NCI-H748 treated with DMSO at 0.1 percent for 48 hours (cell line): ENCODE measurements around the gene PLCB4.

Source experiments
- DNase-seq: peaks from one replicate; lab custom pipeline; 2025; lab: John Stamatoyannopoulos, UW

The PLCB4 gene

DNA sequence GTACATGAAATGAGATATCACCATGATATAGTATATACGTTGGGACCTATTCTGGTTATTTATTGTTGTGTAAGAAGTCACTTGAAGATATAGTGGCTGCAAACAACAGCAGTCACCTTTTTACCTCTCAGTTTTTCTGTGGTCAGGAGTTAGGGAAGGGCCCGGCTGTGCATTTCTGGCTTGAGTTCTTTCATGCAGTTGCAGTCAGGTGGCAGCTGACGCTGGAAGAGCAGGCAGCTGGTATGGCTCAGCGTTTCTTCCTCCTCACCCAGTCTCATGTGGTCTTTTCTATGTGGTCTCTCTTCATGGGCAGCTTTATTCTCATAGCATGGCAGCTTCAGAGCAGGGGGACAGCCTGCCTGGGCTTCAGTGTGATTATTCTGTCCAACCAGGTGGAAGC, 154.4 kb downstream of the PLCB4 start:
- DNase-seq, result no peak

GRCh38 chr20:9225879-9226278, 157.0 kb downstream of the PLCB4 start:
- DNase-seq, result no peak

DNA sequence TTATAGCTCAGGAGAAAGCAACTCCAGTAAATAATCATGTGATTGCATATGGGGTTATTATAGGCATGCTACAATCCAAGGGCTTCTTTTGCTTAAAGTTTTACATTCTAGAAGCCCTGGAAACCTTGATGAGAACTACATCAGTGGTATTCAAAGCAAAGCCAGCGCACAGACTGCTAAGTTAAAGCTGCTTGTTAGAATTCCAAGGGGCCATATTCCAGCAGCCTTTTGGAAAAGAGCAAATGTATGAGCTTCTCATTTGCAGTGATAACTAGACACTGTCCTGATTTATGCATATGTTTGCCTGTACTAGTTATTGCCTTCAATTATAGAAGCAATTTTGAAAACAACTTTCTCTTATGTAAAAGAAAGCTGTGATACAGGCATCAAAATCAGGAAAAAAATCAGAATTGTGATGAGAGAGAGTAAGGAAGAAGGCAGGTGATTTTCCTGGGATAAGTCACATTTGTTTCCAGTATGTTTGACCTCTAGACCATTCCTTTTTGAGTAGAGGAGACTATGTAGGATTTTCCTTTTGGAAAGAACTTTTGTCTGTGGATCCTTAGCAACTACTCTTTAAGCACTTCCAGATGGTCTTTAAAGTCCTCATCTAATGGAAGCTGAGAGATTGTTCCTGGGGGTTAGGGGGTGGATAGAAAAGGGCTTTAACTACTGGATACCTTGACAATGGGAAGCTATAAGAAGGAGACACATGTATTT, 159.2 kb downstream of the PLCB4 start:
- DNase-seq, result no peak

GRCh38 chr20:9228774-9229450, 160.0 kb downstream of the PLCB4 start:
- DNase-seq, result no peak

DNA sequence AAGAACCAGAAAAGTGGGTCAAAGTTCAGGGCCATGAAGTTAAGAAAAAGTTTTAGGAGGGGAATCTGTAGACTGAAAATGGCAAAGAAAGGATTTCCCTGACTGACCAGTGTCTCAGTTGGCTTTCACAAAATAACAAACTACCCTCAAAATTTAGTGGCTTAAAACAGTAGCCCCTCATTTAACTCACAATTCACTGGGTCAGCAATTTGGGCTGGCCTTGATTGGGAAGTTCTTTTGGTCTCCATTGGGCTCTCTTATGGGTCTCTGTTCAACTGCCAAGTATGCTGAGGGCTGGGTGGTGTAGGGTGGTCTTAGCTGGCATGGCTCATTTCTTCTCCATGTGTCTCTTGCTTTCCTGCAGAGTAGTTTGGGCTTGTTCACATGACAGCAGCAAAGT, 161.5 kb downstream of the PLCB4 start:
- DNase-seq, result no peak

DNA sequence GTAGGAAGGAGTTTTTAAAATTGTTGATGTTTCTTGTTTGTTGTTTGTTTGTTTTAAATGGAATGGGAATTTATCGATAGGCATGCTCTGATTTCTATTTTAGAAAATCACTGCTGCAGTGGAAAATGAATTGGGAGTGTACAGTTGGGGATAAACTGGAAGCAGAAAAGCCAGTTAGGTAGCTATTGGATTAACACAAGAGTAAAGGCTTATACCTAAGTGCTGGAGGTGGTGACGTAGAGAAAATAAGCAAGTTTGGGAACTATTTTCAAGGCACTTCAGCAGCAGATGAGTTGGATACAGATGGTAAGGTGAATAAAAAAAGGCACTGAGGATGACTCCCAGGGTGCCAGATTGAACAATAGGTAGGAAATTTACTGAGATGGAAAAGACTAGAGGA, 164.9 kb downstream of the PLCB4 start:
- no peak for DNase-seq

DNA sequence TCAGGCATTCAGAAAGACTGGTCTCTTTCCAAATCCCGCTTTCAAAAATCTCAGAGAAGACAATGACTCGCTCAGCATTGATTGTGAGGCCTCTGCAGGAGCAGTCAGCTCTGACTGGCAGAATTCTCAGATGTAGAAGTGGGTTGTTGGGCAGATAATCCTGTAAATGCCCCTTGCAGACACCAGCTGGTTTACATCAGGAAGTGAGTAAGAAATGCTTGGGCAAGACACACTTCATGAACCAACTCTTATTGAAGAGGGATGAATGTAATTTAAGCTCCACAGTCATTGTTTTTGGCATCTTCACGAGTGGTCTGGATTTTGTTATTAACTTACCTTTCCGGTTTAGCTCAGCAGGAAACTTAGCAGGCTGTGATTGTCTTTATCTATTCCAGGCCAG, 166.6 kb downstream of the PLCB4 start:
- no peak for DNase-seq

- no peak for DNase-seq
Measured at GRCh38 chr20:9236458-9236857, 167.6 kb downstream of the PLCB4 start.

DNA sequence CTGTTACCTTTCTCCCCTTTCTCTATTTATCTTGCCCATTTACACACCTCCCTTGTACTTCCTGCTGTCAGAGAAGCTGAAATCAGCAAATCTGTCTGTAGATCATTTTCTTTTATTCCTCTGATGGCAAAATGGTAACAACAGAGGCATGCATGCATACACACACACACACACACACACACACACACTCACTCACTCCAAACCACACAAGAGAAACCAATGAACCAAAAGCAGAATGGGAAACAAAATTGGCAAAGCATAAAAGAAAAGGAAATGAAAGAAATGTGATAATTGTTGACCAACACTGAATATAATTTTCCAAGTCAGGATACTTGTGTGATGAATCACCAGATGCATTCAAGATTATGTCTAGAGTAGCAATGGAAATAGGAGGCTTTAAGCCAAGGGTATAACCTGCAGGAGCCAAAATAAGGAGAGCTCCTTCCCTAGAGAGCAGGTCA, 172.4 kb downstream of the PLCB4 start:
- DNase-seq, result peak; percentile 48

- no peak for DNase-seq
Measured at GRCh38 chr20:9241721-9242427, 173.0 kb downstream of the PLCB4 start.

GRCh38 chr20:9243986-9244385, 175.1 kb downstream of the PLCB4 start:
- DNase-seq, result no peak

GRCh38 chr20:9244811-9245210, 175.9 kb downstream of the PLCB4 start:
- DNase-seq, result no peak

DNA sequence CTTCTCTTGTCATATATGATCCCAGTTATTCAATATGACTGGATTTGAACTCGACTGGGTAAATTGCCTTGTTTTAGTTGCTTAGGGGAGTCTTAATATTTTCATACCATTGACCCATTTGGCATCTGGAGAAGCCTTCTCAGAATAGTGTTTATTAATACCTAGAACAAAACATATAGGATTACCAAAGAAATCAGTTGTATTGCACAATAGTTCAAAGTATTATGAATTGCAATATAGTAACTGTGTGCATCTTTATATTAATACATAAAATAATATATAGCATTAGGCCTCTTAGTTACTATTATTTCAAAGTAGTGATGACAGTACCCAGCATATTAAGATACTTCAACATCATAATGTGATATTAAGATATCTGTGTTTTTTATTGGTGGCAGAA, 177.8 kb downstream of the PLCB4 start:
- DNase-seq, result no peak

DNA sequence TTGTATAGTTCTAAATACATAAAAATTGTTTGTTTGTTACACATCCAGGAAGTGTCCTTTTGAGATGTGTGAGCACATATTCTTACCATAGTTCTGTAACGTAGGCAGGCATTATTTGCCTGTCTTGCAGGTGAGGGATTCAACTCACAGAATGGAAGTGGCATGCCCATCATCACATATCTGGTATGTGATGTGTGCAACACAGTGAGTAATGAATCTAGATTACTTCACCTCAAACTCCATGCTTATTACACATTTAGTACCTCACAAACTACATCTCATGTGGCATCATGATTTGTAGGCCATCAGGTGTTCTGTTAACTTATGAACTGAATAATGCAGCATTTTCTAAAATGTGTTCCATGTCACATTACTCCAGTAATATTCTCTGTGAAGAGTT, 181.6 kb downstream of the PLCB4 start:
- DNase-seq, result no peak

GRCh38 chr20:9253006-9253539, 184.2 kb downstream of the PLCB4 start:
- DNase-seq, result no peak

- no peak for DNase-seq
Measured at GRCh38 chr20:9255171-9255570, 186.3 kb downstream of the PLCB4 start.

DNA sequence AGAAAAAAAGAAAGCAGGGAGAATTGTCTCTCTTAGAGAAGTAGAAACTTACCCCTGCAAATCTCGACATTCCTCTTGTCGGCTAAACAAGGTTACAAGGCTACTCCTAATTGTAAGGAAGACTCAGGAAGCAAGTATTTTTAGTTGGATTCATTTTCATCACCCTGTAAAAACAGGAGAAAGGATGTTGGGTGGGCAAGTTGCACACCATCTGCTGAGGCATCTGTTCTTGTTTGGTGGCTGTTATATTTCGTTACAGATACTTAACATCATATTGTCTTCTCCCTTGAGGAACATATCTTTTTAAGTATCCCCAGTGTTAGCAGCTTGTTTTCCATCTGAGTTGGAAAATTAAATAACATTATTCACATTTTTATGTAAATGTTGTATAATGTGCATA, 187.5 kb downstream of the PLCB4 start:
- DNase-seq, result no peak

- DNase-seq, result no peak
Measured at GRCh38 chr20:9258901-9259300, 190.0 kb downstream of the PLCB4 start.

- no peak for DNase-seq
Measured at GRCh38 chr20:9260027-9260426, 191.1 kb downstream of the PLCB4 start.

DNA sequence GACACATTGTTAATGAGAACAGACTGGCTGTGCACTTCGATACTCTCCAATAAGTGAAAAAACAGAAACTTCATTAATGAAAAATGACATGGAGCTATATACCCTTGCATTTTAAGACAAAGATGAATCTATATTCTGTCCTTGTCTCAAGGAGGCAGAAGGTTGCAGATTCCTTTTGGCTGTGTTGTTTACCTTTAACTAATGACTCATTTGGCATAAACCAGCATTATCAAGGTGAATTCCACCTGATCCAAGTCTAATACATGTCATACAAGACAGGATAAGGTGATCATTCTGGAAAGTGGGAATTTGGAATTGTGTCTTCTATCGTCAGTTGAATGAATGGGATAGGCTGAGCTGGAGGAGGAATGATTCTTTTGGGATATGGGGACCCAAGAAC, 192.9 kb downstream of the PLCB4 start:
- DNase-seq, result no peak

GRCh38 chr20:9262653-9263194, 193.8 kb downstream of the PLCB4 start:
- DNase-seq, result no peak

GRCh38 chr20:9269280-9269971, 200.5 kb downstream of the PLCB4 start:
- DNase-seq, result no peak
